Ovary (tissue), 9 donors: ENCODE results near the gene RFPL1. TPM values are rescaled to one million over a fixed set of nuclear protein-coding genes. Genes with fewer than 3 reads are reported as not detected.

Experiments
- DNase-seq, 5 donors: peaks; one replicate each; pipeline ENCODE4 v3.0.0-alpha.2; 2019 to 2020
- H3K27ac ChIP-seq, 2 donors: fragments of 200-600 bp; one replicate each; pipeline versions ENCODE4 v1.5.1 to v1.8.0; 2019 to 2022
- H3K27me3 ChIP-seq: fragments of 200-600 bp; one replicate; pipeline ENCODE4 v1.8.0; 2022
- H3K36me3 ChIP-seq: fragments of 200-600 bp; sonication (generic); one replicate; pipeline ENCODE4 v1.5.1; 2019
- H3K4me1 ChIP-seq: one replicate; pipeline ENCODE4 v1.8.1; 2013; ENCODE audit warnings: mild to moderate bottlenecking, moderate library complexity; ENCODE audit not compliant: insufficient read depth
- H3K4me3 ChIP-seq: fragments of 200-600 bp; sonication (generic); one replicate; pipeline ENCODE4 v1.5.1; 2017
- H3K9me3 ChIP-seq, 2 donors: fragments of 200-600 bp in 1 of 2; sonication (generic) in 1 of 2; one replicate each; pipeline versions ENCODE4 v1.5.1 to v1.8.1; 2013 to 2019; ENCODE audit warnings: mild to moderate bottlenecking in 1 of 2, moderate library complexity in 1 of 2
- EP300 ChIP-seq: sonication (generic); formaldehyde crosslinking; IDR thresholded peaks from one replicate; pipeline ENCODE4 v1.6.1; 2017; ENCODE audit warnings: antibody characterized with exemption
- POLR2A ChIP-seq: fragments of 450-650 bp; IDR thresholded peaks from one replicate; pipeline ENCODE4 v1.6.1; 2017; ENCODE audit warnings: antibody characterized with exemption, mild to moderate bottlenecking, moderate library complexity
- WGBS, 3 donors: extraction: QIAGEN DNeasy Blood & Tissue Kit in 1 of 3; methylation state at CpG; one replicate each; pipeline versions ENCODE4 v1.1.5 to v1.1.7; 2013 to 2017; 5-methylcytosine and 5-hydroxymethylcytosine counted together
- intact Hi-C, 4 donors: fragments of 100-400 bp; cut with DNase I; formaldehyde crosslinking; loops; one replicate each; pipeline versions ENCODE4 v1.11.0 to v1.15.1; 2022 to 2023
- polyA plus RNA-seq, 2 donors: library from polyadenylated mRNA; stranded (reverse); fragments of 200-250 nt in 1 of 2; fragments of 350-450 nt in 1 of 2; fragmentation: Illumina TruSeq in 1 of 2; extraction: RNeasy Lipid Tissue Mini Kit (QIAGEN cat#74804) in 1 of 2; gene quantifications; one replicate each; pipeline ENCODE4 v1.2.3, GENCODE V29; 2013 to 2014
- total RNA-seq, 7 donors: library from RNA; depleted of rRNA in 2 of 7; stranded (reverse); fragments of >200 nt in 2 of 7; fragmentation: NEBNext Ultra II Directional in 3 of 7; extraction: Animal tissue kit (Norgen Biotek cat#: 25700) in 3 of 7; gene quantifications; one replicate each; pipeline versions ENCODE4 v1.1.0 to v1.2.4, GENCODE V29; 2016 to 2023
- TF ChIP-seq, protein P1 (sequence below), 3 donors: fragments of 450-650 bp in 2 of 3; fragments of 200-600 bp in 1 of 3; IDR thresholded peaks; one replicate each; pipeline versions ENCODE4 v1.5.1 to v1.8.0; 2016 to 2022; ENCODE audit warnings: antibody characterized with exemption in 3 of 3, mild to moderate bottlenecking in 1 of 3
- donor health status: DM: no; HTN: no; CAD: no; lungs with moderate emphysema.
- donor health status: DM: no; HTN: no; CAD: no.
- donor health status: Bipolar disorder and iron deficiency.
- donor health status: DM: yes; HTN: yes; CAD: no.
- donor health status: DM: no; HTN: no; CAD: no.
- donor health status: DM: yes; HTN: yes; CAD: no.

Gene RFPL1
- total and polyA plus RNA-seq, 9 donors = not detected

DNA sequence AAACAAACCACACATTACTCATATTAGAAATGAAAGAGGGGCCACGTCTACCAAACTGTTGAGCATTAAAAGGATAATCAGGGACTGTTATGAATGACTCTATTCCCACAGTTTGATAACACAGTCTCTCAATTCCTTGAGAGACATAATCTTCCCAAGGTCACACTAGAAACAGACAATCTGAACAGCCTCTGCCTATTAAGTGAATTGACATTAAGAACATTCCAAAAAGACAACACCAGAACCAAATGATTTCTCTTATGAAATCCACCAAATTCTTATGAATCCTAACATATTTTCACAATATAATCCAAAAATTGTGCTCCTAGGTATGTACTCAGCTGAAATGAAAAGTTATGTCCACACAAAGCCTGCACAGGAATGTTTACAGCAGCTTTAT, 4.6 kb downstream of the RFPL1 start:
- Histone ChIP-seq H3K27ac (no peak overlapping the region), H3K9me3 (no peaks in the 10 kb centered on the region), H3K27me3 (no peaks in the 10 kb centered on the region), H3K4me1 (no peaks in the 10 kb centered on the region), H3K36me3 (no peaks in the 10 kb centered on the region), H3K4me3 (no peak overlapping the region)
- no peak for TF ChIP-seq EP300
- no peak for TF ChIP-seq POLR2A
- TF ChIP-seq, protein P1, sequence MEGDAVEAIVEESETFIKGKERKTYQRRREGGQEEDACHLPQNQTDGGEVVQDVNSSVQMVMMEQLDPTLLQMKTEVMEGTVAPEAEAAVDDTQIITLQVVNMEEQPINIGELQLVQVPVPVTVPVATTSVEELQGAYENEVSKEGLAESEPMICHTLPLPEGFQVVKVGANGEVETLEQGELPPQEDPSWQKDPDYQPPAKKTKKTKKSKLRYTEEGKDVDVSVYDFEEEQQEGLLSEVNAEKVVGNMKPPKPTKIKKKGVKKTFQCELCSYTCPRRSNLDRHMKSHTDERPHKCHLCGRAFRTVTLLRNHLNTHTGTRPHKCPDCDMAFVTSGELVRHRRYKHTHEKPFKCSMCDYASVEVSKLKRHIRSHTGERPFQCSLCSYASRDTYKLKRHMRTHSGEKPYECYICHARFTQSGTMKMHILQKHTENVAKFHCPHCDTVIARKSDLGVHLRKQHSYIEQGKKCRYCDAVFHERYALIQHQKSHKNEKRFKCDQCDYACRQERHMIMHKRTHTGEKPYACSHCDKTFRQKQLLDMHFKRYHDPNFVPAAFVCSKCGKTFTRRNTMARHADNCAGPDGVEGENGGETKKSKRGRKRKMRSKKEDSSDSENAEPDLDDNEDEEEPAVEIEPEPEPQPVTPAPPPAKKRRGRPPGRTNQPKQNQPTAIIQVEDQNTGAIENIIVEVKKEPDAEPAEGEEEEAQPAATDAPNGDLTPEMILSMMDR (IDR thresholded peaks at IDR 0.05) = no peak
- WGBS, 3 donors = 1 to 20% (median 7%) methylated on average over 1 of the region's 1 CpG
- DNase-seq = no peak
- intact Hi-C loops = no loop called here

GRCh38 chr22:29443452-29443851, 5.1 kb downstream of the RFPL1 start:
- Histone ChIP-seq H3K4me3 (no peak overlapping the region), H3K9me3 (no peaks in the 10 kb centered on the region), H3K36me3 (no peaks in the 10 kb centered on the region), H3K27me3 (no peaks in the 10 kb centered on the region), H3K4me1 (no peaks in the 10 kb centered on the region), H3K27ac (no peak overlapping the region)
- intact Hi-C loops = no loop called here
- no peak for TF ChIP-seq EP300
- no peak for TF ChIP-seq POLR2A
- TF ChIP-seq, protein P1 (IDR thresholded peaks at IDR 0.05) = no peak
- 22 to 43% (median 22%) methylated on average over 6 of the region's 6 CpGs for WGBS, 3 donors
- DNase-seq = no peak

GRCh38 chr22:29443861-29444792, 5.7 kb downstream of the RFPL1 start:
- Histone ChIP-seq H3K36me3 (no peaks in the 10 kb centered on the region), H3K27me3 (no peaks in the 10 kb centered on the region), H3K4me3 (no peak overlapping the region), H3K9me3 (no peaks in the 10 kb centered on the region), H3K27ac (no peak overlapping the region), H3K4me1 (no peaks in the 10 kb centered on the region)
- DNase-seq = no peak
- intact Hi-C loops = no loop called here
- 35 to 54% (median 49%) methylated on average over 14 of the region's 14 CpGs for WGBS, 3 donors
- TF ChIP-seq, protein P1 (IDR thresholded peaks at IDR 0.05) = no peak
- TF ChIP-seq EP300 = no peak
- TF ChIP-seq POLR2A = no peak

DNA sequence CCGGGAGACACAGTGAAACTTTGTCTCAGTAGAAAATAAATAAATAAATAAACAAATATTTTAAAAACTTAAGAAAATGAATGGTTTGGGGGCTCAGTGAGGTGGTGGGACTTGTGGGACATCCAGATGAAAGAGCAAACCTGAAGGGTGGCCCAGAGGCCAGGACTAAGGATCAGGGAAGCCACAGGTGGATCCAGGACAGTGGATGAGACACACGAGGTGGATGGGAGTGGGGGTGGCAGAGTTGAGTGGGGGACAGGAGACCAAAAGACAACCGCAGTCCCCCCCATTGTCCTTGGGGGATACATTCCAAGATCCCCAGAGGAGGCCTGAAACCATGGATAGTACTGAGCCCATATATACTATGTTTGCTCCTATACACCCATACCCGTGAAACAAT, 7.1 kb downstream of the RFPL1 start:
- intact Hi-C loops = no loop called here
- WGBS, 3 donors = 73 to 84% (median 78%) methylated on average over 4 of the region's 4 CpGs
- Histone ChIP-seq H3K27ac (no peak overlapping the region), H3K9me3 (no peaks in the 10 kb centered on the region), H3K27me3 (no peaks in the 10 kb centered on the region), H3K36me3 (no peaks in the 10 kb centered on the region), H3K4me3 (no peak overlapping the region), H3K4me1 (no peaks in the 10 kb centered on the region)
- no peak for TF ChIP-seq EP300
- TF ChIP-seq POLR2A = no peak
- TF ChIP-seq, protein P1 (IDR thresholded peaks at IDR 0.05) = no peak
- no peak for DNase-seq
